GM12878 (cell line): ENCODE measurements around the gene SAMD7. TPM values are rescaled to one million over a fixed set of nuclear protein-coding genes. Genes with fewer than 3 reads are reported as not detected.

Experiments used
- ATAC-seq: fragments of 200-7000 bp; cut with Tn5 transposase; 3 replicates; pipeline ENCODE4 v1.9.1; 2020; ENCODE audit warnings: mild to moderate bottlenecking, moderate library complexity
- BruUV-seq: library from RNA; stranded (reverse); fragments of 400-500 nt; replicated peaks from 2 replicates; lab custom pipeline; 2021; lab: Mats Ljungman, UMichigan
- CTCF ChIA-PET: fragments of 300-600 bp; sonication (Branson Sonifier 250); formaldehyde crosslinking; extraction: SDS; loops from one replicate; lab custom pipeline; 2021; ENCODE audit warnings: inconsistent platforms; lab: Yijun Ruan, JAX
- POLR2A ChIA-PET: fragments of 350-600 bp; formaldehyde crosslinking; extraction: SDS; loops from one replicate; lab custom pipeline; 2021; ENCODE audit warnings: inconsistent platforms; lab: Charles Lee
- RAD21 ChIA-PET: fragments of 300-600 bp; sonication (Branson Sonifier 250); formaldehyde crosslinking; loops from one replicate; lab custom pipeline; 2023; ENCODE audit warnings: antibody characterized with exemption; ENCODE audit not compliant: unreplicated experiment; lab: Charles Lee
- SMC1A ChIA-PET: fragments of 300-600 bp; sonication (Branson Sonifier 250); formaldehyde crosslinking; loops from one replicate; lab custom pipeline; 2023; ENCODE audit not compliant: unreplicated experiment, uncharacterized antibody; lab: Charles Lee
- DNase-seq: peaks from one replicate; pipeline ENCODE4 v3.0.0-alpha.2; 2011; ENCODE audit warnings: low read depth, low spot score
- FAIRE-seq: peaks from 3 replicates; lab custom pipeline; 2011; peaks lifted over from hg19 to GRCh38; lab: Jason Lieb, UNC
- H2AFZ ChIP-seq: 2 replicates; pipeline ENCODE4 v1.6.0; 2011; ENCODE audit warnings: low read depth, low read length, control low read depth; ENCODE audit not compliant: control insufficient read depth
- H3K27ac ChIP-seq: 2 replicates; pipeline ENCODE4 v1.5.1; 2011; ENCODE audit warnings: control low read depth; ENCODE audit not compliant: control insufficient read depth, insufficient read depth
- H3K27me3 ChIP-seq, 2 experiments: replicated peaks in 1 of 2; 2 replicates each; pipeline versions ENCODE4 v1.6.0 to v1.6.1; 2011; ENCODE audit warnings: low read length in 1 of 2; ENCODE audit not compliant: control insufficient read depth in 2 of 2, insufficient read depth in 2 of 2
- H3K36me3 ChIP-seq, 2 experiments: 2 replicates each; pipeline ENCODE4 v1.5.1; 2011; ENCODE audit warnings: low read length in 1 of 2; ENCODE audit not compliant: control insufficient read depth in 2 of 2, insufficient read depth in 2 of 2
- H3K4me1 ChIP-seq: 2 replicates; pipeline ENCODE4 v1.6.1; 2011; ENCODE audit warnings: mild to moderate bottlenecking, low read length, moderate library complexity, mixed read lengths; ENCODE audit not compliant: control insufficient read depth, insufficient read depth
- H3K4me2 ChIP-seq: 2 replicates; pipeline ENCODE4 v1.6.0; 2011; ENCODE audit warnings: control low read depth; ENCODE audit not compliant: control insufficient read depth, insufficient read depth
- H3K4me3 ChIP-seq: fragments of 200-600 bp; sonication (generic); 2 replicates; pipeline ENCODE4 v1.5.1; 2016
- H3K79me2 ChIP-seq: 2 replicates; pipeline ENCODE4 v1.6.0; 2011; ENCODE audit warnings: low read length; ENCODE audit not compliant: control insufficient read depth, insufficient read depth
- H3K9ac ChIP-seq: 2 replicates; pipeline ENCODE4 v1.8.0; 2011; ENCODE audit warnings: low read length, control low read depth, mixed read lengths; ENCODE audit not compliant: control insufficient read depth, insufficient read depth
- H3K9me3 ChIP-seq: replicated peaks from 3 replicates; pipeline ENCODE4 v1.5.1; 2011; ENCODE audit warnings: mild to moderate bottlenecking, low read length; ENCODE audit not compliant: control insufficient read depth, insufficient read depth
- H4K20me1 ChIP-seq: 2 replicates; pipeline ENCODE4 v1.6.0; 2011; ENCODE audit not compliant: control insufficient read depth, insufficient read depth
- BHLHE40 ChIP-seq, 2 experiments: fragments of 450-650 bp in 1 of 2; IDR thresholded peaks; 2 replicates each; pipeline ENCODE4 v1.6.1; 2011 to 2017; ENCODE audit warnings: low read depth in 2 of 2, borderline replicate concordance in 1 of 2, improper control_type of control experiment in 1 of 2, low read length in 1 of 2, mild to moderate bottlenecking in 1 of 2
- CREM ChIP-seq: IDR thresholded peaks from 2 replicates; pipeline ENCODE4 v1.6.1; 2014; ENCODE audit warnings: antibody characterized with exemption, low read depth
- EED ChIP-seq: sonication (generic); IDR thresholded peaks from 2 replicates; pipeline ENCODE4 v1.6.1; 2016; ENCODE audit warnings: antibody characterized with exemption, low read depth
- FOS ChIP-seq: IDR thresholded peaks from 3 replicates; pipeline ENCODE4 v1.6.1; 2011; ENCODE audit warnings: borderline replicate concordance; ENCODE audit not compliant: insufficient read length; ENCODE audit errors: extremely low read depth
- NFXL1 ChIP-seq: fragments of 450-650 bp; IDR thresholded peaks from 2 replicates; pipeline ENCODE4 v1.6.1; 2017; ENCODE audit warnings: antibody characterized with exemption, mild to moderate bottlenecking, borderline replicate concordance
- NR2F1 ChIP-seq: fragments of 450-650 bp; conservative IDR thresholded peaks from 2 replicates; pipeline ENCODE4 v1.6.1; 2017; ENCODE audit warnings: mild to moderate bottlenecking
- TBL1XR1 ChIP-seq: IDR thresholded peaks from 2 replicates; pipeline ENCODE4 v1.6.1; 2012; ENCODE audit warnings: low read depth, low read length, improper control_type of control experiment
- TCF3 ChIP-seq: IDR thresholded peaks from 2 replicates; pipeline ENCODE4 v1.6.1; 2012; ENCODE audit warnings: low read depth, mild to moderate bottlenecking, low read length, borderline replicate concordance; ENCODE audit not compliant: insufficient read depth
- WRNIP1 ChIP-seq: IDR thresholded peaks from 2 replicates; pipeline ENCODE4 v1.6.1; 2011; ENCODE audit warnings: low read depth, low read length, improper control_type of control experiment, borderline replicate concordance
- ZNF384 ChIP-seq: IDR thresholded peaks from 2 replicates; pipeline ENCODE4 v1.6.1; 2012; ENCODE audit warnings: low read depth, mild to moderate bottlenecking, low read length, improper control_type of control experiment, borderline replicate concordance
- WGBS: methylation state at CpG from one replicate; pipeline ENCODE4 v1.1.6; 2016; ENCODE audit warnings: low lambda C conversion rate; ENCODE audit not compliant: insufficient replicate concordance, insufficient coverage; ENCODE audit errors: missing lambda C conversion rate; 5-methylcytosine and 5-hydroxymethylcytosine counted together
- in situ Hi-C: fragments of 300-500 bp; cut with MboI; formaldehyde crosslinking; loops from 9 replicates; pipeline ENCODE4 v1.14.3; 2018; ENCODE audit warnings: mixed read lengths
- intact Hi-C: fragments of 100-400 bp; cut with micrococcal nuclease; formaldehyde crosslinking; loops from one replicate; pipeline ENCODE4 v1.14.2; 2022; ENCODE audit not compliant: unreplicated experiment
- polyA plus RNA-seq, 11 experiments: library from polyadenylated mRNA; depleted of rRNA in 4 of 11; unstranded in 6 of 11; stranded (reverse) in 5 of 11; fragments of >200 nt; fragmentation: Nextera tagmentation in 4 of 11; fragmentation: Illumina TruSeq in 1 of 11; extraction: Ambion mirVana in 4 of 11; extraction: Trizol in 1 of 11; gene quantifications; 1 replicate in 1 of 11; 2 replicates in 10 of 11; pipeline versions ENCODE4 v1.2.1 to v1.2.3, GENCODE V29; 2011 to 2016; ENCODE audit warnings: inconsistent platforms in 2 of 11, missing spikeins in 2 of 11, low read depth in 1 of 11
- total RNA-seq, 4 experiments: library from RNA; depleted of rRNA in 3 of 4; stranded (reverse); fragments of >200 nt in 3 of 4; fragmentation: Illumina TruSeq in 1 of 4; extraction: Trizol in 1 of 4; gene quantifications; 2 replicates each; pipeline versions ENCODE4 v1.2.1 to v1.2.3, GENCODE V29; 2013 to 2021
- TF ChIP-seq, protein P1 (sequence below): IDR thresholded peaks from 2 replicates; pipeline ENCODE4 v1.6.1; 2012; ENCODE audit warnings: low read depth, low read length, improper control_type of control experiment
- TF ChIP-seq, protein P2 (sequence below): fragments of 450-650 bp; IDR thresholded peaks from 2 replicates; pipeline ENCODE4 v1.6.1; 2016; ENCODE audit warnings: mild to moderate bottlenecking, moderate library complexity, borderline replicate concordance
- TF ChIP-seq, protein P3 (sequence below): IDR thresholded peaks from 2 replicates; pipeline ENCODE4 v1.6.1; 2011; ENCODE audit warnings: low read depth, low read length, improper control_type of control experiment, borderline replicate concordance
- TF ChIP-seq, protein P4 (sequence below): fragments of 450-650 bp; IDR thresholded peaks from 2 replicates; pipeline ENCODE4 v1.6.1; 2017; ENCODE audit warnings: borderline replicate concordance
- TF ChIP-seq, protein P5 (sequence below): fragments of 450-650 bp; conservative IDR thresholded peaks from 2 replicates; pipeline ENCODE4 v1.6.1; 2017; ENCODE audit warnings: mild to moderate bottlenecking, moderate library complexity

The SAMD7 gene
- total and polyA plus RNA-seq, 10 of the 15 experiments (the other 5 are each of a cell fraction or from before 2014, with no cell fraction given), result 0.03 to 0.11 (median 0.07) TPM; not detected in 3

DNA sequence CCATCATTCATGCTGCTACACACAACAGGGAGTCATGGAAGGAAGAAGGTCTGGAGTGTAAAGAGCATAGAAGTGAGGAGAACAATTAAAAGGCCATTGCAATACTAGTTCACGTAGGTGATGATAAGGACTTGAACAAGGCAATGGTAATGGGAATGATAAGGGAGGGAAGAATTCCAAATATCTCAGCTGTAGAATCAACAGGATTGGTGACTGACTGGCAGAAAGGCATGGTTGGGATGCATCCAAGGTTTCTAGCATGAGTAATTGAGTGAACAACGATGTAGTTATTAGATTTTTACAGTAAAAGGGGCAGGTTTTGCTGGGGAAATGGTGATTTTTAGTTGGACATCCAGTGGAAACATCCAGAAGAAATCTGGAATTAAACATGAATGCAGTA, 52.8 kb downstream of the SAMD7 start:
- BruUV-seq, result no TSS peak
- Histone ChIP-seq H4K20me1 (no peaks in the 10 kb centered on the region; the same call in 1 of the 2 replicates), H3K4me1 (peaks cover 4% of the 10 kb centered on the region; the same call in 1 of the 2 replicates), H3K4me3 (no peak overlapping the region), H3K9me3 (no peaks in the 10 kb centered on the region; the same call in 2 of the 3 replicates), H3K27ac (no peak overlapping the region), H2AFZ (no peak overlapping the region), H3K9ac (no peak overlapping the region), H3K36me3 (no peaks in the 10 kb centered on the region), H3K79me2 (peaks cover 39% of the 10 kb centered on the region), H3K4me2 (no peak overlapping the region), H3K27me3 (no peaks in the 10 kb centered on the region)
- POLR2A ChIA-PET, result interaction anchor here (5.1 to 5.8 kb wide), 2 partner anchors 9 to 15 kb away, joined by 34 to 37 read pairs; no protein-coding TSS in a partner anchor
- FAIRE-seq (no peak), ATAC-seq (no peak), DNase-seq (no peak)
- SMC1A ChIA-PET, result interaction anchor here (1.2 to 9.1 kb wide), 4 partner anchors 10 to 33 kb away, joined by 3 to 174 read pairs (median 63); no protein-coding TSS in a partner anchor
- intact Hi-C loops (no loop called here), in situ Hi-C loops (no loop called here)
- RAD21 ChIA-PET, result interaction anchor here (5.8 to 8.3 kb wide), 2 partner anchors 19 to 33 kb away, joined by 48 to 123 read pairs; no protein-coding TSS in a partner anchor
- CTCF ChIA-PET, result interaction anchor here (0.7 to 4.3 kb wide), 3 partner anchors 11 to 101 kb away, joined by 3 to 22 read pairs (median 3); no protein-coding TSS in a partner anchor
- WGBS, result 93% methylated on average over 2 of the region's 2 CpGs
- no peak for TF ChIP-seq NR2F1
- TF ChIP-seq, protein P1, sequence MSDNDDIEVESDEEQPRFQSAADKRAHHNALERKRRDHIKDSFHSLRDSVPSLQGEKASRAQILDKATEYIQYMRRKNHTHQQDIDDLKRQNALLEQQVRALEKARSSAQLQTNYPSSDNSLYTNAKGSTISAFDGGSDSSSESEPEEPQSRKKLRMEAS, result no peak
- TF ChIP-seq, protein P2, sequence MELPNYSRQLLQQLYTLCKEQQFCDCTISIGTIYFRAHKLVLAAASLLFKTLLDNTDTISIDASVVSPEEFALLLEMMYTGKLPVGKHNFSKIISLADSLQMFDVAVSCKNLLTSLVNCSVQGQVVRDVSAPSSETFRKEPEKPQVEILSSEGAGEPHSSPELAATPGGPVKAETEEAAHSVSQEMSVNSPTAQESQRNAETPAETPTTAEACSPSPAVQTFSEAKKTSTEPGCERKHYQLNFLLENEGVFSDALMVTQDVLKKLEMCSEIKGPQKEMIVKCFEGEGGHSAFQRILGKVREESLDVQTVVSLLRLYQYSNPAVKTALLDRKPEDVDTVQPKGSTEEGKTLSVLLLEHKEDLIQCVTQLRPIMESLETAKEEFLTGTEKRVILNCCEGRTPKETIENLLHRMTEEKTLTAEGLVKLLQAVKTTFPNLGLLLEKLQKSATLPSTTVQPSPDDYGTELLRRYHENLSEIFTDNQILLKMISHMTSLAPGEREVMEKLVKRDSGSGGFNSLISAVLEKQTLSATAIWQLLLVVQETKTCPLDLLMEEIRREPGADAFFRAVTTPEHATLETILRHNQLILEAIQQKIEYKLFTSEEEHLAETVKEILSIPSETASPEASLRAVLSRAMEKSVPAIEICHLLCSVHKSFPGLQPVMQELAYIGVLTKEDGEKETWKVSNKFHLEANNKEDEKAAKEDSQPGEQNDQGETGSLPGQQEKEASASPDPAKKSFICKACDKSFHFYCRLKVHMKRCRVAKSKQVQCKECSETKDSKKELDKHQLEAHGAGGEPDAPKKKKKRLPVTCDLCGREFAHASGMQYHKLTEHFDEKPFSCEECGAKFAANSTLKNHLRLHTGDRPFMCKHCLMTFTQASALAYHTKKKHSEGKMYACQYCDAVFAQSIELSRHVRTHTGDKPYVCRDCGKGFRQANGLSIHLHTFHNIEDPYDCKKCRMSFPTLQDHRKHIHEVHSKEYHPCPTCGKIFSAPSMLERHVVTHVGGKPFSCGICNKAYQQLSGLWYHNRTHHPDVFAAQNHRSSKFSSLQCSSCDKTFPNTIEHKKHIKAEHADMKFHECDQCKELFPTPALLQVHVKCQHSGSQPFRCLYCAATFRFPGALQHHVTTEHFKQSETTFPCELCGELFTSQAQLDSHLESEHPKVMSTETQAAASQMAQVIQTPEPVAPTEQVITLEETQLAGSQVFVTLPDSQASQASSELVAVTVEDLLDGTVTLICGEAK, result no peak
- TF ChIP-seq, protein P3, sequence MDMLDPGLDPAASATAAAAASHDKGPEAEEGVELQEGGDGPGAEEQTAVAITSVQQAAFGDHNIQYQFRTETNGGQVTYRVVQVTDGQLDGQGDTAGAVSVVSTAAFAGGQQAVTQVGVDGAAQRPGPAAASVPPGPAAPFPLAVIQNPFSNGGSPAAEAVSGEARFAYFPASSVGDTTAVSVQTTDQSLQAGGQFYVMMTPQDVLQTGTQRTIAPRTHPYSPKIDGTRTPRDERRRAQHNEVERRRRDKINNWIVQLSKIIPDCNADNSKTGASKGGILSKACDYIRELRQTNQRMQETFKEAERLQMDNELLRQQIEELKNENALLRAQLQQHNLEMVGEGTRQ, result no peak
- no peak for TF ChIP-seq EED
- TF ChIP-seq, protein P4, sequence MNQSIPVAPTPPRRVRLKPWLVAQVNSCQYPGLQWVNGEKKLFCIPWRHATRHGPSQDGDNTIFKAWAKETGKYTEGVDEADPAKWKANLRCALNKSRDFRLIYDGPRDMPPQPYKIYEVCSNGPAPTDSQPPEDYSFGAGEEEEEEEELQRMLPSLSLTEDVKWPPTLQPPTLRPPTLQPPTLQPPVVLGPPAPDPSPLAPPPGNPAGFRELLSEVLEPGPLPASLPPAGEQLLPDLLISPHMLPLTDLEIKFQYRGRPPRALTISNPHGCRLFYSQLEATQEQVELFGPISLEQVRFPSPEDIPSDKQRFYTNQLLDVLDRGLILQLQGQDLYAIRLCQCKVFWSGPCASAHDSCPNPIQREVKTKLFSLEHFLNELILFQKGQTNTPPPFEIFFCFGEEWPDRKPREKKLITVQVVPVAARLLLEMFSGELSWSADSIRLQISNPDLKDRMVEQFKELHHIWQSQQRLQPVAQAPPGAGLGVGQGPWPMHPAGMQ, result no peak
- TF ChIP-seq, protein P5, sequence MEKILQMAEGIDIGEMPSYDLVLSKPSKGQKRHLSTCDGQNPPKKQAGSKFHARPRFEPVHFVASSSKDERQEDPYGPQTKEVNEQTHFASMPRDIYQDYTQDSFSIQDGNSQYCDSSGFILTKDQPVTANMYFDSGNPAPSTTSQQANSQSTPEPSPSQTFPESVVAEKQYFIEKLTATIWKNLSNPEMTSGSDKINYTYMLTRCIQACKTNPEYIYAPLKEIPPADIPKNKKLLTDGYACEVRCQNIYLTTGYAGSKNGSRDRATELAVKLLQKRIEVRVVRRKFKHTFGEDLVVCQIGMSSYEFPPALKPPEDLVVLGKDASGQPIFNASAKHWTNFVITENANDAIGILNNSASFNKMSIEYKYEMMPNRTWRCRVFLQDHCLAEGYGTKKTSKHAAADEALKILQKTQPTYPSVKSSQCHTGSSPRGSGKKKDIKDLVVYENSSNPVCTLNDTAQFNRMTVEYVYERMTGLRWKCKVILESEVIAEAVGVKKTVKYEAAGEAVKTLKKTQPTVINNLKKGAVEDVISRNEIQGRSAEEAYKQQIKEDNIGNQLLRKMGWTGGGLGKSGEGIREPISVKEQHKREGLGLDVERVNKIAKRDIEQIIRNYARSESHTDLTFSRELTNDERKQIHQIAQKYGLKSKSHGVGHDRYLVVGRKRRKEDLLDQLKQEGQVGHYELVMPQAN, result no peak
- TF ChIP-seq NFXL1, result no peak
- no peak for TF ChIP-seq BHLHE40 (IDR thresholded peaks at IDR 0.05; ENCODE audit: borderline replicate concordance in 1 of 2, low read depth in 2 of 2, low read length in 1 of 2)
- no peak for TF ChIP-seq TBL1XR1
- no peak for TF ChIP-seq CREM
- TF ChIP-seq FOS, result no peak
- TF ChIP-seq WRNIP1, result no peak
- TF ChIP-seq ZNF384, result no peak
- no peak for TF ChIP-seq TCF3
